H1 (cell line): ENCODE results near the gene MYLK2. TPM values are rescaled to one million over a fixed set of nuclear protein-coding genes. Genes with fewer than 3 reads are reported as not detected.

ENCODE experiments used
- CTCF ChIA-PET: fragments of 300-600 bp; sonication (Branson Sonifier 250); formaldehyde crosslinking; loops from one replicate; lab custom pipeline; 2021; ENCODE audit not compliant: partially characterized antibody; lab: Charles Lee
- POLR2A ChIA-PET: fragments of 300-600 bp; sonication (Branson Sonifier 250); formaldehyde crosslinking; loops from one replicate; lab custom pipeline; 2021; ENCODE audit warnings: inconsistent platforms; ENCODE audit not compliant: partially characterized antibody; lab: Charles Lee
- DNase-seq, 2 experiments: peaks; one replicate each; pipeline versions ENCODE4 v3.0.0 to v3.0.0-alpha.2; 2010 to 2022; ENCODE audit warnings: low spot score in 2 of 2, low read depth in 1 of 2, mixed read lengths in 1 of 2
- FAIRE-seq: peaks from 2 replicates; lab custom pipeline; 2011; peaks lifted over from hg19 to GRCh38; lab: Jason Lieb, UNC
- H2AFZ ChIP-seq: 2 replicates; pipeline ENCODE4 v1.8.1; 2012; ENCODE audit warnings: low read length, inconsistent platforms
- H2AK5ac ChIP-seq: 2 replicates; pipeline ENCODE4 v1.6.1; 2013; ENCODE audit warnings: low read depth, low read length
- H2BK120ac ChIP-seq: replicated peaks from 2 replicates; pipeline ENCODE3; 2013; ENCODE audit warnings: low read depth, low read length, inconsistent platforms
- H2BK12ac ChIP-seq: 2 replicates; pipeline ENCODE4 v1.6.1; 2013; ENCODE audit warnings: low read depth, low read length
- H2BK15ac ChIP-seq: 2 replicates; pipeline ENCODE4 v1.6.1; 2013; ENCODE audit warnings: low read length
- H2BK20ac ChIP-seq: 2 replicates; pipeline ENCODE4 v1.6.1; 2013; ENCODE audit warnings: low read length
- H2BK5ac ChIP-seq: 2 replicates; pipeline ENCODE4 v1.6.1; 2013; ENCODE audit warnings: low read depth, low read length
- H3K14ac ChIP-seq: 2 replicates; pipeline ENCODE4 v1.6.1; 2013; ENCODE audit warnings: inconsistent platforms; ENCODE audit not compliant: insufficient read length
- H3K18ac ChIP-seq: 2 replicates; pipeline ENCODE4 v1.6.1; 2013; ENCODE audit warnings: low read length; ENCODE audit errors: extremely low read depth
- H3K23ac ChIP-seq: 2 replicates; pipeline ENCODE4 v1.6.1; 2013; ENCODE audit warnings: inconsistent platforms; ENCODE audit not compliant: insufficient read length
- H3K23me2 ChIP-seq: 2 replicates; pipeline ENCODE4 v1.6.1; 2013; ENCODE audit warnings: low read depth, low read length
- H3K27ac ChIP-seq: 2 replicates; pipeline ENCODE4 v1.6.1; 2011; ENCODE audit warnings: low read depth, low read length, inconsistent platforms
- H3K27me3 ChIP-seq, 4 experiments: replicated peaks in 1 of 4; 1 replicate in 1 of 4; 2 replicates in 3 of 4; pipeline versions ENCODE4 v1.6.1 to v1.8.1; 2011 to 2013; ENCODE audit warnings: low read length in 3 of 4, mild to moderate bottlenecking in 3 of 4, inconsistent platforms in 2 of 4, mixed read lengths in 2 of 4, moderate library complexity in 1 of 4; ENCODE audit not compliant: control insufficient read depth in 3 of 4, insufficient read depth in 3 of 4; ENCODE audit errors: extremely low read depth in 1 of 4
- H3K36me3 ChIP-seq, 4 experiments: 2 replicates each; pipeline versions ENCODE4 v1.6.1 to v1.8.1; 2011 to 2013; ENCODE audit warnings: mild to moderate bottlenecking in 4 of 4, low read length in 3 of 4, moderate library complexity in 2 of 4, control low read depth in 1 of 4, inconsistent platforms in 1 of 4; ENCODE audit not compliant: insufficient read depth in 4 of 4, control insufficient read depth in 2 of 4
- H3K4ac ChIP-seq: replicated peaks from 2 replicates; pipeline ENCODE3; 2013; ENCODE audit warnings: low read length, low read depth, mixed read lengths, inconsistent platforms; ENCODE audit not compliant: insufficient read length
- H3K4me1 ChIP-seq, 4 experiments: replicated peaks in 1 of 4; 1 replicate in 1 of 4; 2 replicates in 3 of 4; pipeline versions ENCODE4 v1.6.1 to v1.8.1; 2011 to 2013; ENCODE audit warnings: low read length in 3 of 4, inconsistent platforms in 2 of 4, mixed read lengths in 1 of 4; ENCODE audit not compliant: insufficient read depth in 4 of 4, control insufficient read depth in 3 of 4
- H3K4me2 ChIP-seq, 2 experiments: 2 replicates each; pipeline versions ENCODE4 v1.6.1 to v1.8.1; 2011 to 2013; ENCODE audit warnings: low read depth in 2 of 2, low read length in 2 of 2, control low read depth in 1 of 2, inconsistent platforms in 1 of 2, mild to moderate bottlenecking in 1 of 2; ENCODE audit not compliant: insufficient read depth in 1 of 2
- H3K4me3 ChIP-seq, 4 experiments: fragments of 200-600, 300-600 bp in 1 of 4; sonication (generic), shearing (Covaris generic), sonication (Bioruptor Twin) in 1 of 4; 2 replicates each; pipeline versions ENCODE4 v1.5.1 to v1.8.1; 2011 to 2016; ENCODE audit warnings: low read length in 4 of 4, low read depth in 3 of 4, control low read depth in 2 of 4, inconsistent platforms in 2 of 4, mild to moderate bottlenecking in 2 of 4, mixed read lengths in 1 of 4, moderate library complexity in 1 of 4; ENCODE audit not compliant: insufficient read depth in 2 of 4; ENCODE audit errors: extremely low read depth in 1 of 4
- H3K56ac ChIP-seq: replicated peaks from 2 replicates; pipeline ENCODE3; 2013; ENCODE audit warnings: low read depth, mild to moderate bottlenecking, mixed read lengths, low read length, inconsistent platforms; ENCODE audit not compliant: insufficient read length
- H3K79me1 ChIP-seq: 2 replicates; pipeline ENCODE4 v1.6.1; 2013; ENCODE audit warnings: low read depth, low read length, control low read depth
- H3K79me2 ChIP-seq, 2 experiments: 2 replicates each; pipeline versions ENCODE4 v1.6.1 to v1.8.1; 2012 to 2013; ENCODE audit warnings: low read length in 2 of 2, mild to moderate bottlenecking in 2 of 2, inconsistent platforms in 1 of 2; ENCODE audit not compliant: insufficient read depth in 2 of 2, control insufficient read depth in 1 of 2
- H3K9ac ChIP-seq, 4 experiments: replicated peaks in 1 of 4; 1 replicate in 1 of 4; 2 replicates in 3 of 4; pipeline versions ENCODE4 v1.6.1 to v1.8.1; 2011 to 2013; ENCODE audit warnings: low read depth in 3 of 4, low read length in 3 of 4, control low read depth in 2 of 4, mild to moderate bottlenecking in 2 of 4, moderate library complexity in 2 of 4, inconsistent platforms in 1 of 4; ENCODE audit errors: extremely low read depth in 1 of 4
- H3K9me3 ChIP-seq, 2 experiments: 2 replicates each; pipeline versions ENCODE4 v1.6.1 to v1.8.1; 2012 to 2013; ENCODE audit warnings: mild to moderate bottlenecking in 2 of 2, moderate library complexity in 2 of 2, control low read depth in 1 of 2, inconsistent platforms in 1 of 2, low read depth in 1 of 2, low read length in 1 of 2, mixed read lengths in 1 of 2; ENCODE audit not compliant: insufficient read depth in 2 of 2
- H4K20me1 ChIP-seq, 2 experiments: replicated peaks in 1 of 2; 2 replicates each; pipeline versions ENCODE3 to v1.8.1; 2011 to 2013; ENCODE audit warnings: inconsistent platforms in 2 of 2, low read length in 2 of 2, mild to moderate bottlenecking in 1 of 2; ENCODE audit not compliant: insufficient read depth in 2 of 2, control insufficient read depth in 1 of 2
- H4K5ac ChIP-seq: 2 replicates; pipeline ENCODE4 v1.6.1; 2013; ENCODE audit warnings: low read length, low read depth, mixed read lengths, inconsistent platforms; ENCODE audit not compliant: insufficient read length
- H4K8ac ChIP-seq: 2 replicates; pipeline ENCODE4 v1.8.0; 2013; ENCODE audit warnings: mild to moderate bottlenecking, moderate library complexity, low read length, inconsistent platforms; ENCODE audit not compliant: insufficient read depth; ENCODE audit errors: extremely low read depth
- H4K91ac ChIP-seq: replicated peaks from 2 replicates; pipeline ENCODE3; 2013; ENCODE audit warnings: low read length, mixed read lengths, inconsistent platforms; ENCODE audit not compliant: insufficient read length
- ASH2L ChIP-seq: fragments of 200-600, 300-600 bp; sonication (generic); IDR thresholded peaks from one replicate; pipeline ENCODE4 v1.7.1; 2017; ENCODE audit warnings: low read length
- CHD1 ChIP-seq: IDR thresholded peaks from 2 replicates; pipeline ENCODE4 v1.6.1; 2012; ENCODE audit warnings: low read depth, low read length, improper control_type of control experiment
- CHD2 ChIP-seq: IDR thresholded peaks from 2 replicates; pipeline ENCODE4 v1.6.1; 2012; ENCODE audit warnings: low read length, improper control_type of control experiment
- EP300 ChIP-seq, 2 experiments: IDR thresholded peaks; 1 replicate in 1 of 2; 2 replicates in 1 of 2; pipeline ENCODE4 v1.6.1; 2011 to 2012; ENCODE audit warnings: low read depth in 2 of 2, low read length in 2 of 2, mild to moderate bottlenecking in 2 of 2, borderline replicate concordance in 1 of 2, inconsistent platforms in 1 of 2, moderate library complexity in 1 of 2
- KDM5A ChIP-seq: fragments of 200-600 bp; IDR thresholded peaks from 2 replicates; pipeline ENCODE4 v1.7.1; 2012; ENCODE audit warnings: mild to moderate bottlenecking, low read length, inconsistent platforms, mixed read lengths
- RNF2 ChIP-seq: fragments of 200-900, 300-1000 bp; sonication (generic); IDR thresholded peaks from 2 replicates; pipeline ENCODE4 v1.7.1; 2016; ENCODE audit warnings: borderline replicate concordance, low read depth, mild to moderate bottlenecking, antibody characterized with exemption, low read length; ENCODE audit not compliant: poor library complexity, severe bottlenecking; ENCODE audit errors: missing control alignments
- SIRT6 ChIP-seq: IDR thresholded peaks from one replicate; pipeline ENCODE4 v1.7.1; 2012; ENCODE audit warnings: low read length, inconsistent platforms
- SP1 ChIP-seq: IDR thresholded peaks from 2 replicates; pipeline ENCODE4 v1.6.1; 2011; ENCODE audit warnings: low read depth, low read length
- SRF ChIP-seq: IDR thresholded peaks from 2 replicates; pipeline ENCODE4 v1.6.1; 2011; ENCODE audit warnings: mild to moderate bottlenecking, low read depth, low read length, moderate library complexity
- SUZ12 ChIP-seq: fragments of 200-600 bp; sonication (generic); IDR thresholded peaks from 2 replicates; pipeline ENCODE4 v1.6.1; 2012; ENCODE audit warnings: mild to moderate bottlenecking, inconsistent platforms, low read length, moderate library complexity, mixed read lengths
- WGBS, 2 experiments: shearing (Covaris generic) in 1 of 2; methylation state at CpG; one replicate each; pipeline versions ENCODE4 v1.1.6 to v1.1.7; 2013 to 2015; ENCODE audit warnings: low lambda C conversion rate in 2 of 2, mixed read lengths in 2 of 2, inconsistent platforms in 1 of 2, low coverage in 1 of 2, missing lambda C conversion rate in 1 of 2; ENCODE audit not compliant: insufficient replicate concordance in 2 of 2, insufficient coverage in 1 of 2, insufficient read length in 1 of 2; ENCODE audit errors: extremely low coverage in 1 of 2, missing lambda C conversion rate in 1 of 2; 5-methylcytosine and 5-hydroxymethylcytosine counted together
- polyA plus RNA-seq, 7 experiments: library from polyadenylated mRNA; depleted of rRNA in 3 of 7; stranded (reverse) in 5 of 7; unstranded in 2 of 7; fragments of >200 nt in 5 of 7; fragments of 200-250 nt in 2 of 7; gene quantifications; 1 replicate in 5 of 7; 2 replicates in 1 of 7; 4 replicates in 1 of 7; pipeline versions ENCODE4 v1.2.1 to v1.2.3, GENCODE V29; 2011 to 2013; ENCODE audit warnings: missing spikeins in 2 of 7, mixed read lengths in 2 of 7
- total RNA-seq: library from RNA; stranded (reverse); fragmentation: NEBNext Ultra II Directional; extraction: Animal tissue kit (Norgen Biotek cat#: 25700); gene quantifications from 2 replicates; pipeline ENCODE4 v1.2.1, GENCODE V29; 2021
- TF ChIP-seq, protein P1 (sequence below), 3 experiments: IDR thresholded peaks; 1 replicate in 2 of 3; 2 replicates in 1 of 3; pipeline versions ENCODE4 v1.5.1 to v1.6.1; 2011; ENCODE audit warnings: low read length in 3 of 3, mild to moderate bottlenecking in 3 of 3, inconsistent platforms in 2 of 3, low read depth in 1 of 3, moderate library complexity in 1 of 3; ENCODE audit not compliant: insufficient read depth in 1 of 3; ENCODE audit errors: control extremely low read depth in 1 of 3

Gene MYLK2
- total and polyA plus RNA-seq, 2 of the 8 experiments (the other 6 are each of a cell fraction or from before 2014, with no cell fraction given), result 0.22 to 0.26 TPM

DNA sequence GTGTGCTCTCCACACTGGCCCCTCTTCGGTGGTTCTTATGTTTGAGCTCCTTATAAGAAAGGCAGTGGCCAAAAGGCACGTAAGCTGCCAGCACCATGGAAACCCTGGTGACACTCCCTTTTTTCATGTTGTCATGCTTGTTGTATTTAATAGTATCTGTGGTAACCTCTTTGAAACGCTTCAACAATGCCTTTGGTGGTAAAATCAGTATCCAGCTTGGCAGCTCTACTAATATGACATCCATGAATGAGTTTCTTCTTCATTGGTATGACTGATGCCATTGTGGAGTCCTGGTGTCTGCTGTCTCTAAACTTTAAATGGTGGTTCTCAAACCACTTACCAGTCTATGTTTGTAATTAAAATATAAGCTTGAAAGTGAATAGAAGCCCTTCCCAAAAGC lies 10.7 kb upstream of the MYLK2 start:
- Histone ChIP-seq H4K8ac (no peak overlapping the region), H2AK5ac (no peak overlapping the region), H3K79me2 (no peaks in the 10 kb centered on the region), H2BK12ac (no peak overlapping the region), H2BK5ac (no peak overlapping the region), H3K9me3 (no peaks in the 10 kb centered on the region), H2BK15ac (no peak overlapping the region), H4K5ac (no peak overlapping the region), H3K23ac (no peak overlapping the region), H3K36me3 (peaks cover 1 to 6% (median 4%) of the 10 kb centered on the region in 4 experiments; a peak in 5 of 8 replicates), H3K9ac (no peak overlapping the region), H3K27ac (no peak overlapping the region), H3K4me2 (no peak overlapping the region), H3K4me3 (no peak overlapping the region), H3K56ac (no peak overlapping the region), H3K79me1 (no peaks in the 10 kb centered on the region), H3K27me3 (no peaks in the 10 kb centered on the region), H3K4ac (no peak overlapping the region), H3K4me1 (no peaks in the 10 kb centered on the region), H2BK20ac (no peak overlapping the region), H4K91ac (no peak overlapping the region), H4K20me1 (no peaks in the 10 kb centered on the region), H3K14ac (no peak overlapping the region), H2AFZ (no peak overlapping the region), H2BK120ac (no peak overlapping the region), H3K18ac (no peak overlapping the region), H3K23me2 (no peaks in the 10 kb centered on the region)
- ChIA-PET POLR2A (interaction anchor here (1.4 kb wide), 1 partner anchor 302 kb away, joined by 3 read pairs; no protein-coding TSS in a partner anchor), CTCF (interaction anchor here (1.3 to 1.6 kb wide), 3 partner anchors 11 to 85 kb away, joined by 4 to 8 read pairs (median 6); partner anchors contain the start of gene MYLK2)
- DNase-seq (no peak), FAIRE-seq (no peak)
- WGBS, 2 experiments, result 90% methylated on average over 3 of the region's 3 CpGs; no CpG with 5 or more reads in 1 of the 2 experiments
- TF ChIP-seq CHD1, result no peak
- TF ChIP-seq SIRT6, result no peak
- TF ChIP-seq KDM5A, result no peak
- TF ChIP-seq SP1, result no peak
- TF ChIP-seq EP300 (IDR thresholded peaks at IDR 0.05; ENCODE audit: borderline replicate concordance in 1 of 2, low read depth in 2 of 2, low read length in 2 of 2), result no peak
- TF ChIP-seq, protein P1, sequence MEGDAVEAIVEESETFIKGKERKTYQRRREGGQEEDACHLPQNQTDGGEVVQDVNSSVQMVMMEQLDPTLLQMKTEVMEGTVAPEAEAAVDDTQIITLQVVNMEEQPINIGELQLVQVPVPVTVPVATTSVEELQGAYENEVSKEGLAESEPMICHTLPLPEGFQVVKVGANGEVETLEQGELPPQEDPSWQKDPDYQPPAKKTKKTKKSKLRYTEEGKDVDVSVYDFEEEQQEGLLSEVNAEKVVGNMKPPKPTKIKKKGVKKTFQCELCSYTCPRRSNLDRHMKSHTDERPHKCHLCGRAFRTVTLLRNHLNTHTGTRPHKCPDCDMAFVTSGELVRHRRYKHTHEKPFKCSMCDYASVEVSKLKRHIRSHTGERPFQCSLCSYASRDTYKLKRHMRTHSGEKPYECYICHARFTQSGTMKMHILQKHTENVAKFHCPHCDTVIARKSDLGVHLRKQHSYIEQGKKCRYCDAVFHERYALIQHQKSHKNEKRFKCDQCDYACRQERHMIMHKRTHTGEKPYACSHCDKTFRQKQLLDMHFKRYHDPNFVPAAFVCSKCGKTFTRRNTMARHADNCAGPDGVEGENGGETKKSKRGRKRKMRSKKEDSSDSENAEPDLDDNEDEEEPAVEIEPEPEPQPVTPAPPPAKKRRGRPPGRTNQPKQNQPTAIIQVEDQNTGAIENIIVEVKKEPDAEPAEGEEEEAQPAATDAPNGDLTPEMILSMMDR (IDR thresholded peaks at IDR 0.05; ENCODE audit: control extremely low read depth in 1 of 3, insufficient read depth in 1 of 3, low read depth in 1 of 3, low read length in 3 of 3), result no peak
- no peak for TF ChIP-seq RNF2
- TF ChIP-seq SUZ12, result no peak
- TF ChIP-seq ASH2L, result no peak
- no peak for TF ChIP-seq SRF
- no peak for TF ChIP-seq CHD2
